IMR-90 (cell line): ENCODE measurements around the gene OR6P1. TPM values are rescaled to one million over a fixed set of nuclear protein-coding genes. Genes with fewer than 3 reads are reported as not detected.

Experiments
- ATAC-seq: fragments of 200-7000 bp; cut with Tn5 transposase; 2 replicates; pipeline ENCODE4 v1.9.1; 2020; ENCODE audit warnings: low read depth, mild to moderate bottlenecking, moderate library complexity
- BruUV-seq: library from RNA; stranded (reverse); fragments of 400-500 nt; replicated peaks from 2 replicates; lab custom pipeline; 2021; lab: Mats Ljungman, UMichigan
- CTCF ChIA-PET: fragments of 300-600 bp; formaldehyde crosslinking; extraction: SDS; loops from one replicate; lab custom pipeline; 2021; ENCODE audit warnings: antibody characterized with exemption; lab: Yijun Ruan, JAX
- POLR2A ChIA-PET: fragments of 300-600 bp; sonication (Branson Sonifier 250); formaldehyde crosslinking; loops from one replicate; lab custom pipeline; 2022; ENCODE audit warnings: antibody characterized with exemption; ENCODE audit not compliant: unreplicated experiment; lab: Charles Lee
- DNase-seq: peaks from one replicate; pipeline ENCODE4 v3.0.0; 2013
- H2AFZ ChIP-seq: replicated peaks from 2 replicates; pipeline ENCODE3; 2013; ENCODE audit warnings: low read length, mild to moderate bottlenecking; ENCODE audit not compliant: poor library complexity
- H2AK5ac ChIP-seq: 2 replicates; pipeline ENCODE4 v1.6.1; 2013; ENCODE audit warnings: low read depth, low read length, inconsistent platforms
- H2AK9ac ChIP-seq: replicated peaks from 2 replicates; pipeline ENCODE3; 2013; ENCODE audit warnings: mild to moderate bottlenecking, low read depth, low read length, moderate library complexity; ENCODE audit not compliant: poor library complexity
- H2BK120ac ChIP-seq: 2 replicates; pipeline ENCODE4 v1.6.1; 2013; ENCODE audit warnings: low read depth, low read length, inconsistent platforms
- H2BK15ac ChIP-seq: 3 replicates; pipeline ENCODE4 v1.6.1; 2013; ENCODE audit warnings: low read depth, low read length, inconsistent platforms
- H2BK20ac ChIP-seq: 2 replicates; pipeline ENCODE4 v1.6.1; 2013; ENCODE audit warnings: low read depth, mild to moderate bottlenecking, inconsistent platforms, low read length, moderate library complexity
- H2BK5ac ChIP-seq: 2 replicates; pipeline ENCODE4 v1.6.1; 2013; ENCODE audit warnings: mild to moderate bottlenecking, low read depth, low read length, inconsistent platforms; ENCODE audit not compliant: poor library complexity, severe bottlenecking
- H3K14ac ChIP-seq: replicated peaks from 2 replicates; pipeline ENCODE4 v1.6.1; 2013; ENCODE audit warnings: low read depth, low read length, inconsistent platforms
- H3K18ac ChIP-seq: 2 replicates; pipeline ENCODE4 v1.6.1; 2013; ENCODE audit warnings: low read depth, low read length, control low read depth
- H3K23ac ChIP-seq: 2 replicates; pipeline ENCODE4 v1.6.1; 2013; ENCODE audit warnings: low read depth, low read length, inconsistent platforms
- H3K27ac ChIP-seq: 2 replicates; pipeline ENCODE4 v1.5.1; 2013; ENCODE audit warnings: mild to moderate bottlenecking, control low read depth, low read length; ENCODE audit not compliant: insufficient read depth
- H3K27me3 ChIP-seq: 2 replicates; pipeline ENCODE4 v1.6.1; 2013; ENCODE audit warnings: low read length; ENCODE audit not compliant: control insufficient read depth, insufficient read depth
- H3K36me3 ChIP-seq: 2 replicates; pipeline ENCODE4 v1.6.1; 2013; ENCODE audit warnings: low read length, mixed read lengths; ENCODE audit not compliant: control insufficient read depth, insufficient read depth
- H3K4ac ChIP-seq: 2 replicates; pipeline ENCODE4 v1.6.1; 2013; ENCODE audit warnings: low read depth, low read length, inconsistent platforms
- H3K4me1 ChIP-seq: 2 replicates; pipeline ENCODE4 v1.6.1; 2013; ENCODE audit warnings: low read length, mixed read lengths; ENCODE audit not compliant: control insufficient read depth, insufficient read depth
- H3K4me2 ChIP-seq: 2 replicates; pipeline ENCODE4 v1.6.1; 2013; ENCODE audit warnings: low read depth, mild to moderate bottlenecking, control low read depth, low read length, moderate library complexity
- H3K4me3 ChIP-seq: 2 replicates; pipeline ENCODE4 v1.5.1; 2013; ENCODE audit warnings: low read depth, mild to moderate bottlenecking, control low read depth, low read length, moderate library complexity; ENCODE audit not compliant: insufficient read depth
- H3K56ac ChIP-seq: 2 replicates; pipeline ENCODE4 v1.6.1; 2013; ENCODE audit warnings: low read length, inconsistent platforms; ENCODE audit not compliant: insufficient read depth; ENCODE audit errors: extremely low read depth
- H3K79me1 ChIP-seq, 2 experiments: 2 replicates each; pipeline ENCODE4 v1.6.1; 2013; ENCODE audit warnings: low read length in 2 of 2, inconsistent platforms in 1 of 2, low read depth in 1 of 2
- H3K9ac ChIP-seq: 2 replicates; pipeline ENCODE4 v1.6.1; 2013; ENCODE audit warnings: low read depth, low read length, control low read depth
- H3K9me1 ChIP-seq: 2 replicates; pipeline ENCODE4 v1.6.1; 2013; ENCODE audit warnings: low read length, inconsistent platforms; ENCODE audit not compliant: insufficient read depth
- H3K9me3 ChIP-seq: 2 replicates; pipeline ENCODE4 v1.6.1; 2013; ENCODE audit warnings: low read length; ENCODE audit not compliant: control insufficient read depth, insufficient read depth
- H4K20me1 ChIP-seq: 2 replicates; pipeline ENCODE4 v1.6.1; 2013; ENCODE audit warnings: low read length, inconsistent platforms; ENCODE audit not compliant: insufficient read depth
- H4K5ac ChIP-seq: 2 replicates; pipeline ENCODE4 v1.6.1; 2013; ENCODE audit warnings: mild to moderate bottlenecking, low read depth, low read length, control low read depth
- H4K8ac ChIP-seq, 2 experiments: 2 replicates each; pipeline ENCODE4 v1.6.1; 2013; ENCODE audit warnings: low read depth in 2 of 2, low read length in 2 of 2, control low read depth in 1 of 2, inconsistent platforms in 1 of 2
- H4K91ac ChIP-seq: 2 replicates; pipeline ENCODE4 v1.6.1; 2013; ENCODE audit warnings: low read depth, low read length, inconsistent platforms; ENCODE audit not compliant: insufficient read depth
- BHLHE40 ChIP-seq: fragments of 150-350 bp; IDR thresholded peaks from 2 replicates; pipeline ENCODE4 v1.6.1; 2016; ENCODE audit warnings: mild to moderate bottlenecking, low read depth, low read length
- CEBPB ChIP-seq: IDR thresholded peaks from 2 replicates; pipeline ENCODE4 v1.6.1; 2012; ENCODE audit warnings: low read depth, low read length, improper control_type of control experiment
- CTCF ChIP-seq: conservative IDR thresholded peaks from 2 replicates; pipeline ENCODE4 v1.5.1; 2012; ENCODE audit warnings: mild to moderate bottlenecking, low read depth, low read length, improper control_type of control experiment
- FOS ChIP-seq: fragments of 150-350 bp; IDR thresholded peaks from 2 replicates; pipeline ENCODE4 v1.6.1; 2016; ENCODE audit warnings: low read depth, low read length
- MAZ ChIP-seq: IDR thresholded peaks from 2 replicates; pipeline ENCODE4 v1.6.1; 2012; ENCODE audit warnings: low read depth, mild to moderate bottlenecking, low read length, improper control_type of control experiment, moderate library complexity, borderline replicate concordance
- MXI1 ChIP-seq: IDR thresholded peaks from 2 replicates; pipeline ENCODE4 v1.6.1; 2012; ENCODE audit warnings: low read depth, mild to moderate bottlenecking, low read length, moderate library complexity, borderline replicate concordance
- NFE2L2 ChIP-seq: fragments of 150-350 bp; IDR thresholded peaks from 2 replicates; pipeline ENCODE4 v1.6.1; 2016; ENCODE audit warnings: low read depth, mild to moderate bottlenecking, low read length
- RCOR1 ChIP-seq: IDR thresholded peaks from 2 replicates; pipeline ENCODE4 v1.6.1; 2012; ENCODE audit warnings: mild to moderate bottlenecking, low read length, improper control_type of control experiment; ENCODE audit not compliant: insufficient replicate concordance
- RFX5 ChIP-seq: IDR thresholded peaks from 2 replicates; pipeline ENCODE4 v1.8.0; 2012; ENCODE audit warnings: low read depth, mild to moderate bottlenecking, low read length, moderate library complexity
- USF2 ChIP-seq: fragments of 150-350 bp; IDR thresholded peaks from 2 replicates; pipeline ENCODE4 v1.6.1; 2017; ENCODE audit warnings: mild to moderate bottlenecking, antibody characterized with exemption, low read length, low read depth
- WGBS, 2 experiments: methylation state at CpG; one replicate each; pipeline versions ENCODE4 v1.1.5 to v1.1.7; 2013; ENCODE audit warnings: missing lambda C conversion rate in 2 of 2; ENCODE audit not compliant: insufficient read length in 1 of 2; ENCODE audit errors: extremely low coverage in 2 of 2; 5-methylcytosine and 5-hydroxymethylcytosine counted together
- dilution Hi-C: fragments of 300-500 bp; cut with HindIII; formaldehyde crosslinking; loops from one replicate; pipeline ENCODE4 v1.14.3; 2018; ENCODE audit warnings: low sequenced_read_pairs; ENCODE audit not compliant: unreplicated experiment
- in situ Hi-C: fragments of 300-500 bp; cut with MboI; formaldehyde crosslinking; loops from 3 replicates; pipeline ENCODE4 v1.14.3; 2019; ENCODE audit warnings: low sequenced_read_pairs, inconsistent platforms, mixed read lengths
- intact Hi-C: fragments of 100-400 bp; cut with micrococcal nuclease; formaldehyde crosslinking; loops from 2 replicates; pipeline ENCODE4 v1.10.0; 2022
- polyA plus RNA-seq, 3 experiments: library from polyadenylated mRNA; depleted of rRNA; stranded (reverse); fragments of >200 nt; gene quantifications; 2 replicates each; pipeline ENCODE4 v1.2.3, GENCODE V29; 2012; ENCODE audit warnings: low replicate concordance in 1 of 3
- total RNA-seq: library from RNA; depleted of rRNA; stranded (reverse); fragments of >200 nt; gene quantifications from 2 replicates; pipeline ENCODE4 v1.2.3, GENCODE V29; 2012

The OR6P1 gene
- total and polyA plus RNA-seq, 2 of the 4 experiments (the other 2 are of a cell fraction) = not detected

GRCh38 chr1:158554352-158554751, 16.0 kb downstream of the OR6P1 start, which contains the start of gene OR6Y1:
TSS of gene OR6Y1 (minus strand) at chr1:158554405. CDS start at chr1:158548105, 6,300 bp downstream.
- Histone ChIP-seq H3K9ac (no peak within 1 kb of the TSS), H3K4me1 (no peaks in the 10 kb centered on the region), H3K36me3 (no peaks in the 10 kb centered on the region), H3K9me3 (0 out of 2 replicates have a peak, but pooled peaks cover 2% of the 10 kb centered on the region), H3K4ac (no peak within 1 kb of the TSS), H3K79me1 (no peaks in the 10 kb centered on the region), H3K4me3 (no peak within 1 kb of the TSS), H3K23ac (no peak within 1 kb of the TSS), H3K9me1 (no peaks in the 10 kb centered on the region), H2AFZ (no peak within 1 kb of the TSS), H3K27ac (no peak within 1 kb of the TSS), H4K5ac (no peak within 1 kb of the TSS), H2BK15ac (no peak within 1 kb of the TSS), H3K14ac (no peak within 1 kb of the TSS), H2BK5ac (no peak within 1 kb of the TSS), H4K8ac (no peak within 1 kb of the TSS), H3K18ac (no peak within 1 kb of the TSS), H2BK120ac (no peak within 1 kb of the TSS), H3K27me3 (no peaks in the 10 kb centered on the region), H2AK5ac (no peak within 1 kb of the TSS), H4K91ac (no peak within 1 kb of the TSS), H3K56ac (no peak within 1 kb of the TSS), H3K4me2 (no peak within 1 kb of the TSS), H4K20me1 (no peaks in the 10 kb centered on the region), H2AK9ac (no peak within 1 kb of the TSS), H2BK20ac (no peak within 1 kb of the TSS)
- in situ Hi-C loops = no loop called here
- intact Hi-C loops = no loop called here
- CTCF ChIA-PET = no interaction called here
- whole genome bisulfite sequencing, 2 experiments = no CpG with 5 or more reads among the region's 3 CpGs
- BruUV-seq = no TSS peak
- dilution Hi-C loops = no loop called here
- POLR2A ChIA-PET = no interaction called here
- no peak for TF ChIP-seq USF2
- TF ChIP-seq MXI1 = no peak
- no peak for TF ChIP-seq CTCF
- TF ChIP-seq CEBPB = no peak
- TF ChIP-seq BHLHE40 = no peak
- no peak for TF ChIP-seq MAZ
- TF ChIP-seq RCOR1 = no peak
- TF ChIP-seq RFX5 = no peak
- no peak for TF ChIP-seq FOS
- TF ChIP-seq NFE2L2 = no peak
- no peak for ATAC-seq
- no peak for DNase-seq
